HG02981 (cell line): ENCODE data around the gene CARNS1.

Experiments used
- ATAC-seq: cut with Tn5 transposase; IDR thresholded peaks from one replicate; pipeline ENCODE4 v1.9.1; 2021; ENCODE audit warnings: mild to moderate bottlenecking, moderate library complexity; ENCODE audit not compliant: unreplicated experiment

Gene CARNS1

GRCh38 chr11:67415501-67416304 is at the start of gene CARNS1:
Gene CARNS1 (plus strand): TSS chr11:67415678. CDS start chr11:67416200, 522 bp downstream.
- ATAC-seq = no peak

DNA sequence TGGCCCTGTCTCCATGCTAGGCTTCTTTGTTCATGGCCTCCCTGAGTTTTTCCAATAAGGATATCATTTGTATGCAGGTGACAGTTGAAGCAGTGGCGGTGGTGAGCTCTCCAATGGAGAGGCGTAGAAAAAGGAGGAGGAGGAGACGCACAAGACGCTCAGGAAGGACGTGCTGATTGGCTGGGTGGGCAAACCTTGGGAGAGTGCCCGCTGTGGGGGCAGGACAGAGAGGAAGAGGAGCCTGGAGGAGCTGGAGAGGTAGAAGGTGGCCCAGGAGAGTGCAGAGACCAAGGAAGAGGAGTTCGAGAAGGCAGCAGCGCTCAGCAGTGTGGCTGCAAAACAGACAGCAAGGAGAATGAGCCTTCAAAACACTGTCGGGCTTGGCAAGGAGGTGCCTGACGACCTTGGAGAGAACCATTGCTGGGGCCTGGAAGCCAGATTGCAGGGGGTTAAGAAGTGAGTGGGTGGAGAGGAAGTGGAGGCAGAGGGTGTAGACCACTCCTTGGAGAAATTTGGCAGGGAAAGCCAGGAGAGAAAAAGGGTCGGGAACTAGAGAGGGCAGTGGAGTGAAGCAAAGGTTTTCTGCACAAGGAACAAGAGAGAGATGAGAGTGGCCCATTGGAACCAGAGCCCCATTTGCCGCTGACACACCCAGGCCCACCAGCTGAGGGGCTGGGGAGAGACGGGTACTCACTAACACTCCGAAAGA is 49.6 kb upstream of the CARNS1 start:
- ATAC-seq = no peak

DNA sequence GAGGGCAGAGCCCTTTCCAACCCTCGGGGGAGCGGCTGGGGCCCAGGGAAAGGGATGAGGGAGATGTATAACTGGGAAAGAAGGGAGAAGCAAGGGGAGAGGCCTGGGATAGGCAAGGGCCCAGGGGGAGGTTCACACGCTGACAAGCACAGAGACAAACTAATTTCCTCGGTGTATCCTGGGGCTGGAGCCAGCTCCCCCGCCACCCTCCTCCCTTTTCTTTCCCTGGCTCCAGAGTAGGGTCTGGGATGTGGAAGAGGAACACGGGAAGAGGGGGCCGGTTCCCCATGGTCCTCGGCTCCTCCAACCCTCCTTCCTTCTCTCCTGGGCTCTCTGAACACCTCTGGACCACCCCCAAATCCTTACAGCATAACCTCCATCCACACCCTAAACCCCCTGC is 48.9 kb upstream of the CARNS1 start:
- no peak for ATAC-seq

DNA sequence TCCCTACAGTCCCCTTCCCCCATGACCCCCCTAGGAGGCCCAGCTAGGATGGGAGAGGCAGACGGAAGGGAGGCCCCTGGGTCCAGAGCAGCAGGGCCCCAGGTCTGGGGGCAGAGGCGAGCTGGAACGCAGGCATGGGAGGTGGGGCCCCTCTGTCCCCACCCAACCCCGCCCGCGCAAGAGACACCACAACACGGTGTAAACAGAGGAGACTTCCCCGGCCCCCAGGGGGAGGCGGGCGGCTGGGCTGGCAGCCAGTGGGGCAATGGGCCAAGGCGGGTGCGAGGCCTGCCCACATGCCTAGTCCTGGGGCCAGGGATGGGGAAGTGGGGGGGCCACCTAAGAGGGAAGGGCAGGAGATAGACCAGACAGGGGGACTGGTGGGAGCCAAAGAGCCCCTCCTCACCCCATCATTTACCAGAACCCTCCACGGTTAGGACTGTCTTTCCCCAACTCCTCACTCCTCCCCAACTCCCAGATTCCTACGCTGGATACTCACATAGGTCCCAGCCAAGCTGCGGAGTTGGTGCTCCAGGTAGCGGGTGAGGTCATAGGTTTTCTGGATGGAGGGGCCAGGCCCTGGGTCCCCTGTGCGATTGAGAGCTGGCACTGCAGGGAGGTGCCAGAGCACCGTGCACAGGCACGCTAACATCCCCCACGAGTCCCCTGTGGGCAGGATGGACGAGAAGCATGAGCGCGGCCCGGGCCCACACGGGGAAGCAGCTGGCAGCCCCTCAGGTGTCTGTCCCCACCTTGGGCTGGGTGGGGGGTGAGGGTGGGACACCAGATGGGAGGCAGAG is 48.3 kb upstream of the CARNS1 start:
- ATAC-seq = no peak

DNA sequence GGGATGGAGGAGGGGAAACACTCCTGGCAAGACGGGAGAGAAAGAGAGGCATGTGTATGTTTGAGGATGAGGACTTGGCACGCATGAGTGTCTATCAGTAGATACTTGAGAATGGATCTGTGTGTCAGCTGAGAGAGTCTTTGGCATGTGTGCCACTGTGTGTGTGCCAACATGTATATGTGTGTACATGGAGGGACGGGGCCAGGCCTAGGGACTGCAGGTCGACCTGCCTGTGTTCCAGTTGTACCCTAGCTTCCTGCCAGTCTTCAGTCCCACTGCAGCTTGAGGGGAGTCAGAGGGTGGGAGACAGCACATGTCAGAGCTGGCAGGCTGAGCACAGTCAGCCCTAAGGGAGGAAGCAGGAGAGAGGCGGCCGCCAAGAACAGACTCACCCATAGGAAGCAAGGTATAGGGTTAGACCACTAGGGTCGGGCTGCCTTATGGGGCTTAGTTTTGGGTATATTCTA is 47.7 kb upstream of the CARNS1 start:
- no peak for ATAC-seq

DNA sequence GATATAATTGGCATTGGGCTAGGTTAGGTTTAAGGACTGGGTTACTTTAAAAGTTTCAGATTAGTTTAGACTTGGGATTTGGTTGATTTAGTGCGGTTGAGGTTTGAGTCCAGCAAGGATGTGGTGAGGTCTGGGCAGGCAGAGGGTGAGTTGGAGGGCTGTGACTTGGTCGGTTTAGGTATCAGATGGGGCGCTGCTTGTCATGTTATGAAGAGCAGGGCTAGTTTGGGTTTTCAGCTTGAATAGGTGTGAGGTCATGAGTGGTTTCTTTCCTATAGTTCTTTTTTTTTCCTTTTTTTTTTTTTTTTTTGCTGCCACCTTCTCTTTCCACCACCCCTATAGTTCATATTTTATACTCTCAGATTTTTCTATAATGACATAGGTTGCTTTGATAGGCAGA is 46.9 kb upstream of the CARNS1 start:
- no peak for ATAC-seq

GRCh38 chr11:67369275-67369674 is 46.2 kb upstream of the CARNS1 start:
- ATAC-seq = no peak

GRCh38 chr11:67369801-67370284 is 45.6 kb upstream of the CARNS1 start:
- ATAC-seq = no peak

GRCh38 chr11:67370351-67371076 is 45.0 kb upstream of the CARNS1 start:
- ATAC-seq = no peak

GRCh38 chr11:67371189-67371910 is 44.1 kb upstream of the CARNS1 start:
- no peak for ATAC-seq

- ATAC-seq = no peak
These were observed 43.6 kb upstream of the CARNS1 start for GRCh38 chr11:67371911-67372320.

DNA sequence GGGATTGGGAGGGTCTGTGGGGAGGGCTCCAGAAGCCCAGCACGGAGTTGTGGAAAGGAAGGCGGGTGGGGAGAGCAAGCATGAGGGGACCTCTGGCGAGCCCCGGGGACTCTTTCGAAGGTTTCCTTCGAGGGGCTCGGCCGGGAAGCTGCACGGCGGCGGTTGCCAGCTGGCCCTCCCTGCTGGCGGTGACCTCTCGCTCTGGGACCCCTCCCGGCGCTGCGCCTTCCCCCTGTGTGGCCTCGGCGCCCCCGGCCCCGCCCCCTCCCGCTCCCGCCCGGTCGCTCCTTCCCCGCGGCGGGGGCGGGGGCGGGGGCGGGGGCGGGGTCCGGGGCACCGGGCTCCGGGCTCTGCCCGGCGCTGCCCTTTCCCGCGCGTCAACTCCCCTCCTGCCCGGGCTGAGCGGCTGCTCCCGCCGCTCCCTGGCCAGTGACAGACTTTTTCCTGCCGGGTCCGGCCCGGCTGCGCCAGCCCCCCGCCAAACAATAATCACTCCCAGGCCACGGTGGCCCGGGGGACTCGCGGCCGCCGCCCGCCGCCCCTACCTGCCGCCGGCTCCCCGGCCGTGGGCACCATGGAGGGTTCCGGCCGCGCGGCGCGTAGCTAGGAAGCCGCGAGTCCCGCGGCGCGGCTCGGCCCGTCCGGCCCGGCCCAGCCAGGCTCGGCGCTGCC is 43.0 kb upstream of the CARNS1 start:
- ATAC-seq = no peak

DNA sequence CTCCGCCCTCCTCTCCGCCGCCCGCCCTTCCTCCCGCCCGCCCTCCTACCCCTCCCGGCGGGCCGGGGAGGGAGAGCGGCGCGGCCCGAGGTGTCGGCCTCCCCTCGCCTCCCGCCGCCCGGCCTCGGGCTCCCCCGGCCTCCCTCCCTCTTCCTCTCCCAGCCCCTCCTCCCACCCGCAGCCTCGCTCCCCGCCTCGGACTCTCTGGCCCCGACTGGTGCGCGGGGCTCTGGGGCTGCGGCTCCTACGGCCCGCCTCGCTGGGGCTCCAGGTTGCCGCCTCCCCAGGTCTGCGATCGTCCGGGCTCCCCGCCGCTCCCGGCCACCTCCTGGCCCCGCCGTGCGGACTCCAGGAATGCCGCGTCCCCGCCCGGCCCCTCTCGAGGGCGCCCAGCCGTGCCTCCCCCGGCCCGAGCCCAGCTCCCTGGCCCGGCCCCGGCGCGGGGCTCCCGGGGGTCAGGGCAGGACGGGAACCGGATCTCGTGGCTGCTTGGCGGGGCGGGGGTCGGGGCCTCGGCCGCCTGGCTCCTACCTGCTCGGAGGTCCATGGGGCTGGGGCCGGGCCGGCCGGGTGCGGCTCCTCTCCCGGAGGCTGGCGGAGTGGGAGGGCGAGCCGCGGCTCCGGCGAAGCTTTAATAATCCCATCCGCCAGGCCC is 42.4 kb upstream of the CARNS1 start, which contains the start of gene CLCF1:
TSS of gene CLCF1 (minus strand) at position 606 of the 655 bp plus-strand sequence. CDS start at position 547, 59 bp downstream.
- ATAC-seq = no peak

- no peak for ATAC-seq
These were observed 41.6 kb upstream of the CARNS1 start for GRCh38 chr11:67373648-67374570.

DNA sequence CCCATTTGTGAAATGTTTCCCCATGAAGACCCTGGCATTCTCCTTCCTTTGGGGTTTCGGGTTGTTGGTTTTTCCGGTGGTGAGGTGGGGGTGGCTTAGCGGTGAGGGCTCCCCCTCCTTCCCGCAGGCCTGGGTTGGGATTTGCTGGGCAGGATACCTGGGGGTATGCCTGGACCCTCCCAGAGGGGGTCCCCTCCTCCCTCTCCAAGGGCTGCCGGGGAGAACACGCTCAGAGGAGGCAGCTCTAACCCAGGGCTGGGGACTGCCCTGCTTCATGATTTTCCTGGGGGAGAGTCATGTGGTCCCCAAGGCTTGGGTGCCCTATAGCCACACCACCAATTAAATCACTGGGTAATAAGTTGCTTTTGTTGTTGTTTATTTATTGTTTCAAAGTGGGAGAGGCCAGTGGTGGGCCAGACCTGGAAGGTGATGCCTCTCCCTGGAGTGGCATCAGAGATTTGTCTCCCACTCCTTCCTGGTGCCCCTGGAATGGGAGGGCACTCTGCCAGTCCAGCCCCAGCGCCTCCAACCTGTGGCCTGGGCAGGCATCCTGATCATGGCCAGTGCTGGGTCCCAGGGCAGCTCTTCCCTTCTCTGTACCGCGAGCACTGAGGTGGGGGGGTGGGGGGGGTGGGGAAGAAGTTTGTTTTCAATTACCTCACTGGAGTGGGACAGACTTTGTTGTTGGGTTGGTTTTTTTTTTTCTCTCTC is 40.8 kb upstream of the CARNS1 start:
- no peak for ATAC-seq

DNA sequence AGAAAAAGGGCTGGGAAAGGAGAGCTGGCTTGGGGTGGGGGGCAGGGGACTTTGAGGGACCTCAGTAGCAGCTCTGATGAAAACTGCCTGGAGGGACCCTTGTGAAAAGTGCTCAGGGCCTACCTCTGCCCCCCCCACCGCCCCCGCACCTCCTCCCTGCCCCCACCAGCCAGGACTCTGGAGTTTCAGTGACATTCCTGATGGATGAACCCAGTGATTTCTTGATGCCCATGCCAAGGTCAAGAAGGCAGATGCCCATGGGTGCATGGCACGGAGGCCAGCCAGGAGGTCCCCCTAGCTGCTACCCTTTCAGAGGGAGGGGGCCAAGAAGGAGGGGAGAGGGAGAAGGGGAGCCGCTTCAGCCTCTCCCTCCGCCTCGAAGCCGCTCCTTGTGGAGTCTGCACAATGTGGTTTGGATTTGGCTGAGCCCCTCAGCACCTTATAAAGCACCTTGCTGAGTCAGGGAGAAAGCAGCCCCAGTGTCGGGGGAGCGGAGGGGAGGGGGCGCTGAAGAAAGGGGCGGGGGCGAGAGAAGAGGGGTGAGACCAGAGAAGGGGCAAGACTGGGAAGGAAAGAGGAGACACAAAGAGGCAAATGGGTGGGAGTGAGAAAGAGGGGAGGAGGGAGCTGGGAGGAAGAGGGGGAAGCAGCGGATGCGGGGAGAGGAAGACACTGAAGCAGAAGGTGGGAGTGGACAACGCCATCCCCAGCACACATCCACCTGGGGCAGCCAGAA is 40.0 kb upstream of the CARNS1 start:
- no peak for ATAC-seq
